Lower leg skin (tissue), 4 donors: Measurements from ENCODE around the gene HOXC10. TPM values are rescaled to one million over a fixed set of nuclear protein-coding genes. Genes with fewer than 3 reads are reported as not detected.

Experiments used
- DNase-seq, 2 donors: peaks; one replicate each; pipeline ENCODE4 v3.0.0-alpha.2; 2019; ENCODE audit warnings: low spot score in 2 of 2
- H3K4me3 ChIP-seq: fragments of 200-600 bp; sonication (generic); 2 replicates; pipeline ENCODE4 v1.5.1; 2017; ENCODE audit warnings: mild to moderate bottlenecking, low read depth; ENCODE audit not compliant: poor library complexity, severe bottlenecking
- CTCF ChIP-seq, 3 donors: fragments of 450-650 bp; IDR thresholded peaks; one replicate each; pipeline ENCODE4 v1.5.1; 2016; ENCODE audit warnings: antibody characterized with exemption in 3 of 3, mild to moderate bottlenecking in 3 of 3, moderate library complexity in 2 of 3
- POLR2A ChIP-seq, 2 donors: fragments of 450-650 bp; IDR thresholded peaks; one replicate each; pipeline ENCODE4 v1.6.1; 2016 to 2017; ENCODE audit warnings: antibody characterized with exemption in 2 of 2, mild to moderate bottlenecking in 1 of 2, moderate library complexity in 1 of 2
- WGBS, 2 donors: methylation state at CpG; one replicate each; pipeline ENCODE4 v1.1.5; 2018; 5-methylcytosine and 5-hydroxymethylcytosine counted together
- intact Hi-C: fragments of 100-400 bp; cut with DNase I; formaldehyde crosslinking; loops from one replicate; pipeline ENCODE4 v1.15.0; 2023; ENCODE audit warnings: low total_unique reads
- total RNA-seq, 4 donors: library from RNA; depleted of rRNA; stranded (reverse); fragments of >200 nt; gene quantifications; one replicate each; pipeline ENCODE4 v1.1.0, GENCODE V29; 2016

Gene HOXC10
- total RNA-seq, 4 donors from 2014 or later = 14.2 to 35.9 (median 23.4) TPM

- DNase-seq = no peak
- 51% methylated on average over 6 of the region's 6 CpGs for WGBS, 2 donors
- intact Hi-C loops = no loop called here
- TF ChIP-seq CTCF (IDR thresholded peaks at IDR 0.05) = no peak
- TF ChIP-seq POLR2A (IDR thresholded peaks at IDR 0.05) = no peak
- no peak overlapping the region for H3K4me3 ChIP-seq
These were observed 27.9 kb downstream of the HOXC10 start for GRCh38 chr12:54012631-54013409.

GRCh38 chr12:54014377-54015017, 29.6 kb downstream of the HOXC10 start:
- 46 to 65% methylated on average over 33 to 36 of the region's 36 CpGs for WGBS, 2 donors
- DNase-seq = no peak
- intact Hi-C loops = no loop called here
- no peak overlapping the region for H3K4me3 ChIP-seq
- TF ChIP-seq POLR2A (IDR thresholded peaks at IDR 0.05) (no peak), CTCF (IDR thresholded peaks at IDR 0.05) (no peak)

- intact Hi-C loops = no loop called here
- no peak overlapping the region for H3K4me3 ChIP-seq
- 65 to 69% methylated on average over 23 of the region's 23 CpGs for WGBS, 2 donors
- DNase-seq = no peak
- TF ChIP-seq POLR2A (IDR thresholded peaks at IDR 0.05) (no peak), CTCF (IDR thresholded peaks at IDR 0.05) (no peak)
These were observed 30.3 kb downstream of the HOXC10 start for GRCh38 chr12:54015018-54015931.

GRCh38 chr12:54016051-54016450, 31.1 kb downstream of the HOXC10 start:
- WGBS, 2 donors = 20 to 26% methylated on average over 3 of the region's 3 CpGs
- intact Hi-C loops = no loop called here

More at GRCh38 chr12:54016051-54016450, 31.1 kb downstream of the HOXC10 start:
- H3K4me3 ChIP-seq = no peak overlapping the region
- no peak for DNase-seq
- no peak for TF ChIP-seq CTCF (IDR thresholded peaks at IDR 0.05)
- TF ChIP-seq POLR2A (IDR thresholded peaks at IDR 0.05) = no peak
